Astrocyte (in vitro differentiated cells and primary cell): ENCODE results near the gene ATP2C1.

Experiments
- CTCF ChIP-seq: IDR thresholded peaks from 2 replicates; pipeline ENCODE4 v1.5.1; 2011; ENCODE audit warnings: low read depth, mild to moderate bottlenecking, inconsistent platforms, low read length, moderate library complexity; ENCODE audit not compliant: insufficient read depth
- EZH2 ChIP-seq: IDR thresholded peaks from 2 replicates; pipeline ENCODE4 v1.6.1; 2012; ENCODE audit warnings: mild to moderate bottlenecking, low read length, inconsistent platforms; ENCODE audit not compliant: insufficient read depth

GRCh38 chr3:130979117-130979516 is 85.2 kb downstream of the ATP2C1 start:
- TF ChIP-seq CTCF, result no peak
- no peak for TF ChIP-seq EZH2
